Spinal cord (tissue), 10 donors: ENCODE measurements around the gene UBC. TPM values are rescaled to one million over a fixed set of nuclear protein-coding genes. Genes with fewer than 3 reads are reported as not detected.

Source experiments
- DNase-seq, 6 donors: peaks; one replicate each; pipeline versions ENCODE4 v3.0.0 to v3.0.0-alpha.2; 2013 to 2015; ENCODE audit warnings: low spot score in 6 of 6, low read depth in 4 of 6
- H3K27ac ChIP-seq: one replicate; pipeline ENCODE4 v1.5.1; 2013; ENCODE audit warnings: low read depth, low read length, control low read depth
- H3K27me3 ChIP-seq: one replicate; pipeline ENCODE4 v1.6.1; 2013; ENCODE audit warnings: low read length; ENCODE audit not compliant: control insufficient read depth, insufficient read depth
- H3K36me3 ChIP-seq: one replicate; pipeline ENCODE4 v1.6.1; 2013; ENCODE audit warnings: low read length; ENCODE audit not compliant: control insufficient read depth, insufficient read depth
- H3K4me1 ChIP-seq: one replicate; pipeline ENCODE4 v1.6.1; 2013; ENCODE audit warnings: low read length; ENCODE audit not compliant: control insufficient read depth, insufficient read depth
- H3K4me3 ChIP-seq: one replicate; pipeline ENCODE4 v1.5.1; 2013; ENCODE audit warnings: low read depth, low read length, control low read depth
- H3K9me3 ChIP-seq: one replicate; pipeline ENCODE4 v1.6.1; 2013; ENCODE audit warnings: low read length; ENCODE audit not compliant: control insufficient read depth, insufficient read depth
- WGBS: methylation state at CpG from one replicate; pipeline ENCODE4 v1.1.5; 2013; ENCODE audit warnings: missing lambda C conversion rate; ENCODE audit not compliant: insufficient coverage; 5-methylcytosine and 5-hydroxymethylcytosine counted together
- polyA plus RNA-seq, 2 donors: library from polyadenylated mRNA; unstranded; fragments of 120-200 nt; gene quantifications; one replicate each; pipeline ENCODE4 v1.2.1, GENCODE V29; 2013; ENCODE audit not compliant: insufficient read length in 2 of 2
- total RNA-seq, 2 donors: library from RNA; depleted of rRNA in 1 of 2; stranded (reverse); fragments of 120-200 nt in 1 of 2; fragments of >200 nt in 1 of 2; gene quantifications; one replicate each; pipeline versions ENCODE4 v1.2.3 to v1.2.4, GENCODE V29; 2013 to 2014
- donor health status: healthy.

UBC gene
- total and polyA plus RNA-seq, 4 donors = 1,161 to 1,238 (median 1,201) TPM

DNA sequence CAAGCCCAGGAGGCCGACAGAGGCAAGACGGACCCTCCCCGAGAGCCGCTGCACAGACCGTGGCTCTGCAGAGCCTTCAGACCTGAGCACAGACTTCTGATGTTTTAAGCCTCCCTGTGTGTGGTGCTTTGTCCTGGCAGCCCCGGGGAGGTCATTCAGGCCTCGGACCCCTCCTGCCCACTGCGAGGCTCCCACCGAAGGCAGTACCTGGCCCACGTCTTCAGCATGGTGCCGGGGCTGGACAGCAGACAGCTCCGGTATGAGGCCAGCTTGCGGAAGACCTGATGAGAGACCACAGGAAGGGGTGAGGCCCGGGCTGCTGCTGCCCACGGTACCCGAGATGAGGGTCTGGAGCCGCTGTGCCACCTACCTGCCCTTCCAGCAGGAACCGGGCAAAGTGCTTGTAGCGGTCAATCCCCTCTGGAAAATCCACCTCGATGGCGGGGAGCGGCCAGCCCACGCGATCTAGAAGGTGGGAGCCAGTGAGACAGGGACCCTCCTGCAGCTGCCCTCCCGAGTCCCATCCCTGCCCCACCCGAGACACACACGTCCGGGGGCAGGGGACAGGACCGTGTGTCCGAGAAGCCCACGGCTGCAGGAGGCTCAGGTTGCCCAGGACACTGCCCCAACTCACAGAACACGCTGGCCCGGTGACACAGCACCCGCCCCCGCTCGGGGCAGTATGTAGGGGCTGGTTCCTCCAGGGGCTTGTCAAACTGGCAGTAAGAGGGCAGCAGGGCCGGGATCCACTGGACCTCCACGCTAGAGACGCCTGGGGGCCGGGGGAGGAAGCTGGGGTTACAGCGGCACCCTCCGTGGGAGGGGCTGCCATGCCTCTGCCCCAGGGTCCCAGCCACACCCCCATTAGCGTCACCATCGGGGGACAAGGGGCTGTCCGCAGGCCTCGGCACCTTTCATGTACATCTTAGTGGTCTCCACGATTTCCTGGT is 35.6 kb upstream of the UBC start:
- Histone ChIP-seq H3K27me3 (no peaks in the 10 kb centered on the region), H3K36me3 (peaks cover 81% of the 10 kb centered on the region), H3K27ac (no peak overlapping the region), H3K9me3 (no peaks in the 10 kb centered on the region), H3K4me1 (no peaks in the 10 kb centered on the region), H3K4me3 (no peak overlapping the region)
- 92% methylated on average over 47 of the region's 47 CpGs for WGBS
- no peak for DNase-seq

DNA sequence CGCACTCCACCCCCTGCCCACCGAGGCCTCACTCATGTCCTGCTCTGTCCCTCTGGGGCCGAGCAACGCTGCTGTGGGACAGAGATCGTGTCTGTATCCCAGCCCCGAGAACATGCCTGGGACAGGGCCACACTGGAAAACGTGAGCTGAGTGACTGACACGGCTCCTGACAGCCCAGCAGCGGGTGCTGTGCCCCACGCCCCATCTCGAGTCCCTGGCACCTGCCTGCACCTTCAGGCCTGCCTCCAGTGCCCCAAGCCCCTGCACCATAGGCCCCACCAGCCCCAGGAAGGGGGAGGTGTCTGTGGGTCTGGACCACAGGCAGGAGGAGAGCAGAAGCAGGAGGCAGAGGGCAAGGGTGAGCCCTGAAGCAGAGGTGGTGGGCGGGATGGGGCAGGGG is 34.6 kb upstream of the UBC start:
- peaks cover 74% of the 10 kb centered on the region for H3K36me3 ChIP-seq
- no peak overlapping the region for H3K4me3 ChIP-seq
- WGBS = 94% methylated on average over 12 of the region's 12 CpGs
- H3K4me1 ChIP-seq = no peaks in the 10 kb centered on the region
- DNase-seq = no peak
- H3K9me3 ChIP-seq = no peaks in the 10 kb centered on the region
- no peaks in the 10 kb centered on the region for H3K27me3 ChIP-seq
- no peak overlapping the region for H3K27ac ChIP-seq

DNA sequence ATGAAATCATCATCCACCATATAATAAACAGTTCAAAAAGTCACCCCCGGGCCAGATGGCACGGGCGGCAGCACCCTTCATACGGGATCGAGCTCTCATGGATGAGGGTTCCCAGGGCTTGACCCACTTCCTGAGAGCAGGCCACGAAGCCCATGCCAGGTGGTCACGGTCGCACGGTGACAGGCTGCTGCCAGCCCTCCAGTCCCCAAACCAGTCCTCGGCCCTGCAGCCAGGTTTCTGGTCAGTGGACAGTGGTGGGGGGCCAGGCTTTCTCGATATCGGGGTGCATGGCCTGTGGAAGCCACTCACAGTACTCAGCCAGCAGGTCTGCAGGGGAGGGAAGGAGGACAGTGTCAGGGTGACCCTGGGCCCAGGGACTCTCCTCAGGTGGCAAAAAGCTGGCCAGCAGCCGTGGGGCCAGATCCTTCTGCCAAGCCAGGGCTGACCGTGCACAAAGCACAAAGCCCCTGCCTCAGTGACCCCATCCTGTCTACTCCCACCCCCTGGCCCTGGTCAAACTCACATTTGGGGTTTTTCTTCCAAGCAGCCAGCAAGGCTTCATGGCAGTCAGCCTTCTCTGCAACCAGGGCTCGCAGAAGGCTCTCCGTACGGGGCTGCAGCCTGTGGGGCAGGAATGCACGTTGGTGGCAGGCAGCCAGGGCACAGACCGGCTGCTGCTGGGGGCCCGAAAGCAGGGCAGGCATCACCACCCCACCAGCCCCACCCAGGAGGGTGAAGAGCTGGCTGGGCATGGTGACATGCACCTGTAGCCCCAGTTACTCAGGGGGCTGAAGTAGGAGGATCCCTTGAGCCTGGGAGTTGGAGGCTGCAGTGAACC is 33.3 kb upstream of the UBC start:
- Histone ChIP-seq H3K27me3 (no peaks in the 10 kb centered on the region), H3K4me1 (no peaks in the 10 kb centered on the region), H3K27ac (no peak overlapping the region), H3K4me3 (no peak overlapping the region), H3K36me3 (peaks cover 68% of the 10 kb centered on the region), H3K9me3 (no peaks in the 10 kb centered on the region)
- WGBS = 85% methylated on average over 20 of the region's 20 CpGs
- no peak for DNase-seq

DNA sequence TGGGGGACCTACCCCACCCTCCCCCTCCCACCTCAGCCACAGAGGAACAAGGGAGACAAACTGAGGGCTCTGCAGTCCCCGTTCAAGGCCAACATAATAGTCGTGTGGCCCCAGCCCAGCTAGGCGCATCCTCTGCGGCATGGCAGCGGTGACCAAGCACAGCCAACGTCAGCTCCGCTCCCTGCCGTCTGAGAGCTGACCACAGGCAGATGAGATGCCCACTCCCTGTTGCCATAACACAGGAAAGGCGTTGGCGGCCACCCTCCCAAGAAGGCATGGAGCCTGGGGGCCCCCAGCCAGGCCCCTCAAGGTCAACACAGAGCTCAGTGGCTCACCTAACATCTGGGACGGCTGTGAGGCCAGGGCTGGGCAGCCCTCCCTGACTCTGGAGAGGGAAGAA is 32.6 kb upstream of the UBC start:
- WGBS = 81% methylated on average over 10 of the region's 11 CpGs
- Histone ChIP-seq H3K9me3 (no peaks in the 10 kb centered on the region), H3K4me3 (no peak overlapping the region), H3K36me3 (peaks cover 61% of the 10 kb centered on the region), H3K27ac (no peak overlapping the region), H3K4me1 (no peaks in the 10 kb centered on the region), H3K27me3 (no peaks in the 10 kb centered on the region)
- no peak for DNase-seq

DNA sequence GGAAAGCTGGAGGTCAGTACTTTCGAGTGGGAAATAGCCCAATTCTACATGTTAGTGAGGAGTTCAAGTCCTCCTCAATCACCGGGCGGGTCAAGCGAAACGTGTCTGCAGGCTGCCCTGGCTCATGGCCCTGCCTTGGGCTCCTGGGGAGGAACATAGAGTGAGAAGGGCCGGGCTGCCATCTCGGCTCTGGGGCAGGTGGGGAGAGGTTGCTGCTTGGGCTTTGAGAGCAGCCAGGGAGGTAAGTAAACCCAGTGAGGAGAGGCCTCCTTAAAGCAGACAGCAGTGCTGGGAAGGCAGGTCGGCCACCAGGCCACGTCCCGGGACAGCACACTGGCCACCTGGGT is 32.0 kb upstream of the UBC start:
- Histone ChIP-seq H3K27me3 (no peaks in the 10 kb centered on the region), H3K4me3 (no peak overlapping the region), H3K36me3 (peaks cover 57% of the 10 kb centered on the region), H3K27ac (no peak overlapping the region), H3K4me1 (no peaks in the 10 kb centered on the region), H3K9me3 (no peaks in the 10 kb centered on the region)
- WGBS = 93% methylated on average over 10 of the region's 10 CpGs
- DNase-seq = no peak

DNA sequence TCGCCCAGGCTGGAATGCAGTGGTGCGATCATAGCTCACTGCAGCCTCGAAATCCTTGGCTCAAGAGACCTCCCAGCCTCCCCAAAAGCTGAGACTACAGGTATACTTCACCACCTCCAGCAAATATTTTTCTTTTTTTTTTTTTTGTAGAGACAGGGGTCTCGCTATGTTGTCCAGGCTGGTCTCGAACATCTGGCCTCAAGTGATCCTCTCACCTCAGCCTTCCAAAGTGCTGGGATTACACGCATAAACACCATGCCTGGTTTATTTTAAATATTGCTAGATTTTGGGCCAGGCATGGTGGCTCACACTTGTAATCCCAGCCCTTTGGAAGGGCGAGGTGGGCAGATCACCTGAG is 26.7 kb upstream of the UBC start:
- Histone ChIP-seq H3K36me3 (peaks cover 9% of the 10 kb centered on the region), H3K27me3 (no peaks in the 10 kb centered on the region), H3K4me3 (peak overlapping the region; percentile 89), H3K9me3 (no peaks in the 10 kb centered on the region), H3K27ac (peak overlapping the region; percentile 99), H3K4me1 (peaks cover 19% of the 10 kb centered on the region)
- WGBS = 79% methylated on average over 4 of the region's 7 CpGs
- DNase-seq = no peak

DNA sequence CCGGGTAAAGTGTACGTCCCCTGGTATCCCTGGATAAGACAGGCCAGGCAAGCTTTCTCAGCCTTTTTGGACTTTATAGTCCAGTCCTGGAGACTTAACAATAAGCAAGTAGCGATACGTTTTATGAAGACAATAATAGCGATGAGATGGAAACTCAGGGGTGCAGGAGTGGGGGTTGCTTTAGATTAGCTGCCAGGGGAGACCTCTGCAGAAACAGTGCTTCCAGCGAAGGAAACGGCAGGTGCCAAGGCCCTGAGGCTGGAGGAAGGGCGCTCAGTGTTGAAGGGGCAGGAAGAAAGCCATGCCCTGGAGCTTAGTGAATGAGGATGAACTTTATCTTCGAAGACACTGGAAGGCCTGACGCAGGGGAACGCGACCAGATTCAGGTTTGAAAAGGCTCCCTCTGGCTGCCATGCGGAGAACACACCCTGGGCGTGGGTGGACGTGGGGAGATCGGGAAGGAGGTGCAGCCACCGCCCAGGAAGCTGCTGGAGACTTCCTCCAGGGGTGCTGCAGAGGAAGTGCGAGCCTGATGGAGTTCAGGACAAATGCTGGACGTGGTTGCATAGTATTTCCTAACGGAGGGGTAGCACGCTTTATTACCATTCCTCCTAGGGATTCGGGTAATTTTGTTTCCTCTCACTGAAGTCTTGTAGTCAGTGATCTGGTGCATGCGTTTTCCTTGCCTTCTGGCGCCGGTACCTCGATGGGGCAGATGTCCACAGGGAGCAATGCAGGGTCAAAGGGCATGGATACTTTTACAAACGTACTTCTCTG is 26.1 kb upstream of the UBC start:
- Histone ChIP-seq H3K4me1 (peaks cover 19% of the 10 kb centered on the region), H3K9me3 (no peaks in the 10 kb centered on the region), H3K36me3 (peaks cover 8% of the 10 kb centered on the region), H3K27me3 (no peaks in the 10 kb centered on the region), H3K4me3 (peak overlapping the region; percentile 89), H3K27ac (peak overlapping the region; percentile 99)
- DNase-seq = peak in 4 of 6 donors; percentile 46 to 93 (median 78)
- WGBS = 17% methylated on average over 24 of the region's 27 CpGs

DNA sequence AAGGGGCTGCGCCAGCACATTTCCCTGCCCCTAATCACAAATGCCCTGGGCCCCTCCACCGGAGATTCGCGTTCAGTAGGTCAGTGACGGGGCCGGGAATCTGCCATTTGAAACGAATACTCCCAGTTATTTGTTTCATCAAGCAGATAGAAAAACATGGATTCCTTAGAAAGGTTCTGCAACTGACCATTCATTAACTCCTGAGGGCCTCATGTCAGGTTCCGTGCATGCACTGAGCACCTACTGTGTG is 25.6 kb upstream of the UBC start:
- H3K9me3 ChIP-seq = no peaks in the 10 kb centered on the region
- no peak for DNase-seq
- H3K4me3 ChIP-seq = peak overlapping the region; percentile 89
- H3K27ac ChIP-seq = peak overlapping the region; percentile 99
- H3K4me1 ChIP-seq = peaks cover 19% of the 10 kb centered on the region
- H3K27me3 ChIP-seq = no peaks in the 10 kb centered on the region
- WGBS = 1% methylated on average over 8 of the region's 8 CpGs
- peaks cover 8% of the 10 kb centered on the region for H3K36me3 ChIP-seq

DNA sequence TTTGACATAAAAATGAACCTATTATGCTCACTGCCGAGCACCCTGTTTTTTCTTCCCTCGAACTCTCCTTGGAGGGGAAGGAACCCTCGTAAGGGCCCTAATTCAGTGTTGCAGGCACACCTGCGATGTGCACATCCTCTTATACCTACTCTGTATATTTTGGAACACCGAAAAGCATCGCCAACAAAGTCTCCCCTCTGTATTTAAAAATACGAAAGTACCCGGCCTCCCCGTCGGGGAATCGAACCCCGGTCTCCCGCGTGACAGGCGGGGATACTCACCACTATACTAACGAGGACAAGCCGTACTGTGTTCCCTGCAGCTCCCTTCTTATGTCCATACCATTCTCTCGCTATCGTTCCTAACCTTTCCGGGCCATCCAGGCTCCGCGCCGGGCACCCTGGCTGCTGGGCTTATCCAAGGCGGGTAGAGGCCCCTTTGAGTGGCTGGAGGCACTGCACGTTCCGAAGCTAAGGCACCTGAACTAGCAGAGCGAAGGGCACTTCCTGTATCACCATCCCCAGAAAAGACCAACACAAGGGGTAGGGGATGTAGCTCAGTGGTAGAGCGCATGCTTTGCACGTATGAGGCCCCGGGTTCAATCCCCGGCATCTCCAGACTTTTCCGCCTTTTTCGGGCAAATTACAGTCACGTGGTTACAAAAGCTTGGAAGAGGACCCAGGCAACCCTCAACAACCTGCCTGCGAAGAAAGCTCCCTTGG is 25.1 kb upstream of the UBC start:
- H3K27me3 ChIP-seq = no peaks in the 10 kb centered on the region
- WGBS = under 1% methylated on average over 33 of the region's 35 CpGs
- peak overlapping the region; percentile 89 for H3K4me3 ChIP-seq
- peak overlapping the region; percentile 99 for H3K27ac ChIP-seq
- DNase-seq = peak; percentile 89 to 99 (median 93)
- peaks cover 19% of the 10 kb centered on the region for H3K4me1 ChIP-seq
- H3K36me3 ChIP-seq = peaks cover 8% of the 10 kb centered on the region
- no peaks in the 10 kb centered on the region for H3K9me3 ChIP-seq
